H1 (cell line): ENCODE data around the gene AMN. TPM values are rescaled to one million over a fixed set of nuclear protein-coding genes. Genes with fewer than 3 reads are reported as not detected.

Source experiments
- RFX5 ChIP-seq: IDR thresholded peaks from 2 replicates; pipeline ENCODE4 v1.6.1; 2011; ENCODE audit warnings: low read depth, low read length, improper control_type of control experiment, borderline replicate concordance
- SIX5 ChIP-seq: IDR thresholded peaks from 2 replicates; pipeline ENCODE4 v1.6.1; 2011; ENCODE audit warnings: mild to moderate bottlenecking, low read depth, low read length
- polyA plus RNA-seq, 7 experiments: library from polyadenylated mRNA; depleted of rRNA in 3 of 7; stranded (reverse) in 5 of 7; unstranded in 2 of 7; fragments of >200 nt in 5 of 7; fragments of 200-250 nt in 2 of 7; gene quantifications; 1 replicate in 5 of 7; 2 replicates in 1 of 7; 4 replicates in 1 of 7; pipeline versions ENCODE4 v1.2.1 to v1.2.3, GENCODE V29; 2011 to 2013; ENCODE audit warnings: missing spikeins in 2 of 7, mixed read lengths in 2 of 7
- total RNA-seq: library from RNA; stranded (reverse); fragmentation: NEBNext Ultra II Directional; extraction: Animal tissue kit (Norgen Biotek cat#: 25700); gene quantifications from 2 replicates; pipeline ENCODE4 v1.2.1, GENCODE V29; 2021

The AMN gene
- total and polyA plus RNA-seq, 2 of the 8 experiments (the other 6 are each of a cell fraction or from before 2014, with no cell fraction given): 0.77 to 1.5 TPM

DNA sequence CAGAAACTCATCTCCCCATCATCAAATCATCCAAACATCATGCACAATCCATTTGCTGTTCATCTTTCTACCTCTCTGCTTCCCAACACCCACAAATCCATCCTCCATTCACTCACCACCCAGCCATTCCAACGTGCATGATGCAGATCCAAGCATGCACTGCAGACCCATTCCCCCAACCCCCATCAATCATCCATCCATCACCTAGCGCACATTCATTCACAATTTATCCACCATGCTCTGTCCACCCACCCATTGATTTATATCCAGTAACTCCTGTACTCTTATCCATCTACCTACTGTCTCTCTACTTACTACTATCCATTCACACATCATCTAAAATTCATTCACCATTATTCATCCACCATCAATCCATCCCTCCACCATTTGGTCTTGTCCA lies 4.0 kb upstream of the AMN start (continued):
- TF ChIP-seq SIX5 (no peak), RFX5 (no peak)
